Measurements from ENCODE around the gene ITFG2.
A peak's percentile ranks its signal among the peaks of the same experiment; 100 is the strongest.
"Not testable (repeated sequence)": the region's sequence is repeated elsewhere in the genome, so short reads cannot be mapped to it uniquely, and the experiment has no call there.

Gene ITFG2

GRCh38 chr12:2812290-2813213 lies at the start of gene ITFG2:
ITFG2 (plus strand) TSS chr12:2812668; CDS start chr12:2812761, 93 bp downstream.
- DNase-seq (ENCODE audit: low read depth) = peak; percentile 98

GRCh38 chr12:2764398-2764797 lies 48.1 kb upstream of the ITFG2 start:
- DNase-seq (ENCODE audit: low read depth) = no peak

- no peak for DNase-seq (ENCODE audit: low read depth)
Observed at GRCh38 chr12:2765052-2765451, 47.4 kb upstream of the ITFG2 start.

- no peak for DNase-seq (ENCODE audit: low read depth)
Observed at GRCh38 chr12:2765608-2766007, 46.9 kb upstream of the ITFG2 start.

- DNase-seq (ENCODE audit: low read depth) = no peak
Observed at GRCh38 chr12:2768224-2768961, 44.1 kb upstream of the ITFG2 start.

- DNase-seq (ENCODE audit: low read depth) = no peak
Observed at GRCh38 chr12:2769866-2770533, 42.5 kb upstream of the ITFG2 start.

- DNase-seq (ENCODE audit: low read depth) = not testable (repeated sequence)
Observed at GRCh38 chr12:2770544-2770943, 41.9 kb upstream of the ITFG2 start.

- DNase-seq (ENCODE audit: low read depth) = no peak
Observed at GRCh38 chr12:2772370-2772769, 40.1 kb upstream of the ITFG2 start.

GRCh38 chr12:2773199-2773875 lies 39.1 kb upstream of the ITFG2 start:
- DNase-seq (ENCODE audit: low read depth) = no peak

GRCh38 chr12:2775431-2775830 lies 37.0 kb upstream of the ITFG2 start:
- no peak for DNase-seq (ENCODE audit: low read depth)

- no peak for DNase-seq (ENCODE audit: low read depth)
Observed at GRCh38 chr12:2776129-2776806, 36.2 kb upstream of the ITFG2 start.

GRCh38 chr12:2779281-2779680 lies 33.2 kb upstream of the ITFG2 start:
- no peak for DNase-seq (ENCODE audit: low read depth)

- DNase-seq (ENCODE audit: low read depth) = no peak
Observed at GRCh38 chr12:2783936-2784600, 28.4 kb upstream of the ITFG2 start.

- DNase-seq (ENCODE audit: low read depth) = no peak
Observed at GRCh38 chr12:2785017-2785416, 27.5 kb upstream of the ITFG2 start.

GRCh38 chr12:2791089-2791488 lies 21.4 kb upstream of the ITFG2 start:
- no peak for DNase-seq (ENCODE audit: low read depth)

- DNase-seq (ENCODE audit: low read depth) = no peak
Observed at GRCh38 chr12:2792671-2793500, 19.6 kb upstream of the ITFG2 start.

GRCh38 chr12:2793561-2793960 lies 18.9 kb upstream of the ITFG2 start:
- no peak for DNase-seq (ENCODE audit: low read depth)

- no peak for DNase-seq (ENCODE audit: low read depth)
Observed at GRCh38 chr12:2794191-2794735, 18.2 kb upstream of the ITFG2 start.

GRCh38 chr12:2794736-2795289 lies 17.7 kb upstream of the ITFG2 start, which contains the start of gene FKBP4:
FKBP4 (plus strand) TSS chr12:2794970; CDS start chr12:2795140, 170 bp downstream.
- peak; percentile 48 for DNase-seq (ENCODE audit: low read depth)

All from GM04504 (cell line).